K562 (cell line): ENCODE results near the gene IL6R.
"Not testable (repeated sequence)": the region's sequence is repeated elsewhere in the genome, so short reads cannot be mapped to it uniquely, and the experiment has no call there.

Experiments used
- CBX5 ChIP-seq: IDR thresholded peaks from 2 replicates; pipeline ENCODE4 v1.6.1; 2014; ENCODE audit warnings: low read depth, borderline replicate concordance
- EGR1 ChIP-seq: fragments of 450-650 bp; conservative IDR thresholded peaks from 2 replicates; pipeline ENCODE4 v1.6.1; 2017; ENCODE audit warnings: mild to moderate bottlenecking
- ESRRA ChIP-seq: fragments of 450-650 bp; IDR thresholded peaks from 2 replicates; pipeline ENCODE4 v1.6.1; 2014; ENCODE audit warnings: low read depth, mild to moderate bottlenecking, moderate library complexity, borderline replicate concordance
- PPARD ChIP-seq: fragments of 250-450 bp; sonication (Bioruptor Pico); IDR thresholded peaks from 2 replicates; pipeline ENCODE4 v1.8.0; 2022; ENCODE audit warnings: inconsistent platforms, mild to moderate bottlenecking, moderate library complexity
- ZNF766 ChIP-seq: fragments of 200-800 bp; sonication (Bioruptor generic); conservative IDR thresholded peaks from 2 replicates; pipeline ENCODE4 v1.6.1; 2016; ENCODE audit warnings: missing genetic modification characterization, missing compliant biosample characterization
- TF ChIP-seq, protein P1 (sequence below), 3 experiments: IDR thresholded peaks in 2 of 3; conservative IDR thresholded peaks in 1 of 3; 2 replicates each; pipeline ENCODE4 v1.5.1; 2011 to 2012; ENCODE audit warnings: low read length in 3 of 3, mild to moderate bottlenecking in 3 of 3, control low read depth in 2 of 3, improper control_type of control experiment in 1 of 3, inconsistent platforms in 1 of 3, low read depth in 1 of 3, mixed read lengths in 1 of 3, moderate library complexity in 1 of 3; ENCODE audit not compliant: insufficient read depth in 2 of 3
- TF ChIP-seq, protein P2 (sequence below): IDR thresholded peaks from 2 replicates; pipeline ENCODE4 v1.6.1; 2016; ENCODE audit warnings: missing genetic modification characterization, missing compliant biosample characterization
- TF ChIP-seq, protein P3 (sequence below): sonication (generic); formaldehyde crosslinking; IDR thresholded peaks from 2 replicates; pipeline ENCODE4 v1.8.1; 2023; ENCODE audit warnings: mild to moderate bottlenecking, missing genetic modification reagents
- TF ChIP-seq, protein P4 (sequence below): sonication (generic); formaldehyde crosslinking; IDR thresholded peaks from 2 replicates; pipeline ENCODE4 v1.5.0; 2020; ENCODE audit warnings: missing genetic modification reagents

DNA sequence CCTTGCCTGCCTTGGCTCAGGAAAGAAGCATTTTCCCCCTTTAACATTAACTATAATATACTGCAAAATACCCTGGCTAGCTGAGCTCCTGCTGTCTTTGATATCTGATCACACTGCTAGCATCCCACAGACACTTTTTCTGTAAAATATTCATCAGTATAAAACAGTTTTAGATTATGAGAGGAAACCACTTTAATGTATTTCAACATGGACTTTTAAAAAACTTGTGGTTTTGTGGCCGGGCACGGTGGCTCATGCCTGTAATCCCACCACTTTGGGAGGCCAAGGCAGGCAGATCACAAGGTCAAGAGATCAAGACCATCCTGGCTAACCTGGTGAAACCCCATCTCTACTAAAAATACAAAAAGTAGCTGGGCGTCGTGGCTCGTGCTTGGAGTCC, 81.6 kb downstream of the IL6R start:
- TF ChIP-seq, protein P1, sequence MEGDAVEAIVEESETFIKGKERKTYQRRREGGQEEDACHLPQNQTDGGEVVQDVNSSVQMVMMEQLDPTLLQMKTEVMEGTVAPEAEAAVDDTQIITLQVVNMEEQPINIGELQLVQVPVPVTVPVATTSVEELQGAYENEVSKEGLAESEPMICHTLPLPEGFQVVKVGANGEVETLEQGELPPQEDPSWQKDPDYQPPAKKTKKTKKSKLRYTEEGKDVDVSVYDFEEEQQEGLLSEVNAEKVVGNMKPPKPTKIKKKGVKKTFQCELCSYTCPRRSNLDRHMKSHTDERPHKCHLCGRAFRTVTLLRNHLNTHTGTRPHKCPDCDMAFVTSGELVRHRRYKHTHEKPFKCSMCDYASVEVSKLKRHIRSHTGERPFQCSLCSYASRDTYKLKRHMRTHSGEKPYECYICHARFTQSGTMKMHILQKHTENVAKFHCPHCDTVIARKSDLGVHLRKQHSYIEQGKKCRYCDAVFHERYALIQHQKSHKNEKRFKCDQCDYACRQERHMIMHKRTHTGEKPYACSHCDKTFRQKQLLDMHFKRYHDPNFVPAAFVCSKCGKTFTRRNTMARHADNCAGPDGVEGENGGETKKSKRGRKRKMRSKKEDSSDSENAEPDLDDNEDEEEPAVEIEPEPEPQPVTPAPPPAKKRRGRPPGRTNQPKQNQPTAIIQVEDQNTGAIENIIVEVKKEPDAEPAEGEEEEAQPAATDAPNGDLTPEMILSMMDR (IDR thresholded peaks at IDR 0.05 in 2 of 3, conservative IDR thresholded peaks at IDR 0.05 in 1 of 3; ENCODE audit: insufficient read depth in 2 of 3, low read depth in 1 of 3, low read length in 3 of 3), result not testable (repeated sequence)
- TF ChIP-seq, protein P2, sequence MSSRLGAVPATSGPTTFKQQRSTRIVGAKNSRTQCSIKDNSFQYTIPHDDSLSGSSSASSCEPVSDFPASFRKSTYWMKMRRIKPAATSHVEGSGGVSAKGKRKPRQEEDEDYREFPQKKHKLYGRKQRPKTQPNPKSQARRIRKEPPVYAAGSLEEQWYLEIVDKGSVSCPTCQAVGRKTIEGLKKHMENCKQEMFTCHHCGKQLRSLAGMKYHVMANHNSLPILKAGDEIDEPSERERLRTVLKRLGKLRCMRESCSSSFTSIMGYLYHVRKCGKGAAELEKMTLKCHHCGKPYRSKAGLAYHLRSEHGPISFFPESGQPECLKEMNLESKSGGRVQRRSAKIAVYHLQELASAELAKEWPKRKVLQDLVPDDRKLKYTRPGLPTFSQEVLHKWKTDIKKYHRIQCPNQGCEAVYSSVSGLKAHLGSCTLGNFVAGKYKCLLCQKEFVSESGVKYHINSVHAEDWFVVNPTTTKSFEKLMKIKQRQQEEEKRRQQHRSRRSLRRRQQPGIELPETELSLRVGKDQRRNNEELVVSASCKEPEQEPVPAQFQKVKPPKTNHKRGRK (tag), result not testable (repeated sequence)
- TF ChIP-seq ZNF766 (CRISPR knock-in tag); EGR1; CBX5; ESRRA; PPARD: not testable (repeated sequence)
- TF ChIP-seq, protein P3, sequence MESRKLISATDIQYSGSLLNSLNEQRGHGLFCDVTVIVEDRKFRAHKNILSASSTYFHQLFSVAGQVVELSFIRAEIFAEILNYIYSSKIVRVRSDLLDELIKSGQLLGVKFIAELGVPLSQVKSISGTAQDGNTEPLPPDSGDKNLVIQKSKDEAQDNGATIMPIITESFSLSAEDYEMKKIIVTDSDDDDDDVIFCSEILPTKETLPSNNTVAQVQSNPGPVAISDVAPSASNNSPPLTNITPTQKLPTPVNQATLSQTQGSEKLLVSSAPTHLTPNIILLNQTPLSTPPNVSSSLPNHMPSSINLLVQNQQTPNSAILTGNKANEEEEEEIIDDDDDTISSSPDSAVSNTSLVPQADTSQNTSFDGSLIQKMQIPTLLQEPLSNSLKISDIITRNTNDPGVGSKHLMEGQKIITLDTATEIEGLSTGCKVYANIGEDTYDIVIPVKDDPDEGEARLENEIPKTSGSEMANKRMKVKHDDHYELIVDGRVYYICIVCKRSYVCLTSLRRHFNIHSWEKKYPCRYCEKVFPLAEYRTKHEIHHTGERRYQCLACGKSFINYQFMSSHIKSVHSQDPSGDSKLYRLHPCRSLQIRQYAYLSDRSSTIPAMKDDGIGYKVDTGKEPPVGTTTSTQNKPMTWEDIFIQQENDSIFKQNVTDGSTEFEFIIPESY (CRISPR knock-in tag), result not testable (repeated sequence)
- TF ChIP-seq, protein P4, sequence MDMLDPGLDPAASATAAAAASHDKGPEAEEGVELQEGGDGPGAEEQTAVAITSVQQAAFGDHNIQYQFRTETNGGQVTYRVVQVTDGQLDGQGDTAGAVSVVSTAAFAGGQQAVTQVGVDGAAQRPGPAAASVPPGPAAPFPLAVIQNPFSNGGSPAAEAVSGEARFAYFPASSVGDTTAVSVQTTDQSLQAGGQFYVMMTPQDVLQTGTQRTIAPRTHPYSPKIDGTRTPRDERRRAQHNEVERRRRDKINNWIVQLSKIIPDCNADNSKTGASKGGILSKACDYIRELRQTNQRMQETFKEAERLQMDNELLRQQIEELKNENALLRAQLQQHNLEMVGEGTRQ (CRISPR knock-in tag), result not testable (repeated sequence)
